B cell (primary cell): ENCODE results near the gene NAV2. TPM values are rescaled to one million over a fixed set of nuclear protein-coding genes. Genes with fewer than 3 reads are reported as not detected.

ENCODE experiments used
- ATAC-seq: fragments of 200-7000 bp; cut with Tn5 transposase; one replicate; pipeline ENCODE4 v1.10.0; 2021; ENCODE audit warnings: low read depth, mild to moderate bottlenecking, moderate number of reproducible peaks, moderate library complexity
- CTCF ChIA-PET: fragments of 350-600 bp; sonication (Branson Sonifier 250); formaldehyde crosslinking; loops from one replicate; lab custom pipeline; 2021; ENCODE audit warnings: antibody characterized with exemption, inconsistent platforms; lab: Charles Lee
- POLR2A ChIA-PET: fragments of 350-600 bp; sonication (Branson Sonifier 250); formaldehyde crosslinking; loops from one replicate; lab custom pipeline; 2021; ENCODE audit warnings: antibody characterized with exemption; lab: Charles Lee
- DNase-seq: peaks from one replicate; pipeline ENCODE4 v3.0.0; 2013
- H2AFZ ChIP-seq: 2 replicates; pipeline ENCODE4 v1.6.1; 2012; ENCODE audit warnings: mild to moderate bottlenecking, low read depth, low read length; ENCODE audit not compliant: insufficient read depth, poor library complexity, severe bottlenecking
- H3K27ac ChIP-seq, 2 donors: 1 replicate in 1 of 2; 2 replicates in 1 of 2; pipeline ENCODE4 v1.5.1; 2012 to 2013; ENCODE audit warnings: low read length in 2 of 2, mild to moderate bottlenecking in 2 of 2, moderate library complexity in 1 of 2
- H3K27me3 ChIP-seq, 4 experiments: fragments of 200-600 bp in 1 of 4; sonication (generic) in 1 of 4; replicated peaks in 1 of 4; 1 replicate in 2 of 4; 2 replicates in 2 of 4; pipeline versions ENCODE4 v1.6.1 to v1.7.0; 2013 to 2016; ENCODE audit warnings: low read length in 3 of 4, mild to moderate bottlenecking in 2 of 4, mixed read lengths in 1 of 4, moderate library complexity in 1 of 4; ENCODE audit not compliant: insufficient read depth in 4 of 4, control insufficient read depth in 3 of 4; ENCODE audit errors: control extremely low read depth in 1 of 4
- H3K36me3 ChIP-seq, 2 experiments: replicated peaks in 1 of 2; 1 replicate in 1 of 2; 2 replicates in 1 of 2; pipeline versions ENCODE4 v1.6.1 to v1.7.1; 2013; ENCODE audit warnings: low read length in 1 of 2; ENCODE audit not compliant: insufficient read depth in 2 of 2, control insufficient read depth in 1 of 2; ENCODE audit errors: control extremely low read depth in 1 of 2, extremely low read depth in 1 of 2
- H3K4me1 ChIP-seq, 2 donors: fragments of 200-600 bp in 1 of 2; sonication (generic) in 1 of 2; 1 replicate in 1 of 2; 2 replicates in 1 of 2; pipeline versions ENCODE4 v1.5.1 to v1.6.1; 2013 to 2017; ENCODE audit warnings: low read length in 2 of 2; ENCODE audit not compliant: control insufficient read depth in 2 of 2, insufficient read depth in 2 of 2
- H3K4me2 ChIP-seq: replicated peaks from 2 replicates; pipeline ENCODE3; 2012; ENCODE audit warnings: mild to moderate bottlenecking, low read depth, low read length; ENCODE audit not compliant: poor library complexity, severe bottlenecking
- H3K4me3 ChIP-seq, 5 experiments: fragments of 200-600 bp in 1 of 5; sonication (generic) in 1 of 5; 1 replicate in 3 of 5; 2 replicates in 2 of 5; pipeline versions ENCODE4 v1.5.1 to v1.7.0; 2011 to 2016; ENCODE audit warnings: low read length in 4 of 5, mild to moderate bottlenecking in 4 of 5, low read depth in 2 of 5, control low read depth in 1 of 5, moderate library complexity in 1 of 5; ENCODE audit not compliant: insufficient read depth in 1 of 5; ENCODE audit errors: control extremely low read depth in 1 of 5, extremely low read depth in 1 of 5
- H3K79me2 ChIP-seq: fragments of 200-600 bp; sonication (generic); one replicate; pipeline ENCODE4 v1.6.0; 2016; ENCODE audit warnings: low read length; ENCODE audit not compliant: control insufficient read depth, insufficient read depth
- H3K9ac ChIP-seq: fragments of 200-600 bp; sonication (generic); 2 replicates; pipeline ENCODE4 v1.6.1; 2017; ENCODE audit warnings: mild to moderate bottlenecking, low read length, moderate library complexity
- H3K9me3 ChIP-seq, 3 donors: one replicate each; pipeline versions ENCODE4 v1.6.1 to v1.7.1; 2013; ENCODE audit warnings: low read length in 2 of 3; ENCODE audit not compliant: control insufficient read depth in 2 of 3, insufficient read depth in 1 of 3; ENCODE audit errors: control extremely low read depth in 1 of 3
- H4K20me1 ChIP-seq: 2 replicates; pipeline ENCODE4 v1.6.0; 2012; ENCODE audit warnings: mild to moderate bottlenecking, low read length; ENCODE audit not compliant: insufficient read depth, control insufficient read depth, poor library complexity, severe bottlenecking
- H3K27ac Mint-ChIP-seq: one replicate; pipeline ENCODE4 v1.8.0; 2021; ENCODE audit warnings: mixed read lengths
- H3K27me3 Mint-ChIP-seq: one replicate; pipeline ENCODE4 v1.8.0; 2021; ENCODE audit warnings: mixed read lengths
- H3K4me1 Mint-ChIP-seq: one replicate; pipeline ENCODE4 v1.8.0; 2021; ENCODE audit warnings: mixed read lengths
- H3K4me3 Mint-ChIP-seq: one replicate; pipeline ENCODE4 v1.8.0; 2021; ENCODE audit warnings: mixed read lengths
- H3K9me3 Mint-ChIP-seq: one replicate; pipeline ENCODE4 v1.8.0; 2022; ENCODE audit warnings: mixed read lengths; ENCODE audit not compliant: insufficient read depth
- EZH2 ChIP-seq: IDR thresholded peaks from 2 replicates; pipeline ENCODE4 v1.6.1; 2012; ENCODE audit warnings: borderline replicate concordance, low read depth, mild to moderate bottlenecking, moderate library complexity, low read length; ENCODE audit not compliant: insufficient read depth, poor library complexity, severe bottlenecking
- WGBS: methylation state at CpG from one replicate; pipeline ENCODE4 v1.1.5; 2013; ENCODE audit warnings: missing lambda C conversion rate; ENCODE audit not compliant: insufficient coverage; 5-methylcytosine and 5-hydroxymethylcytosine counted together
- intact Hi-C: fragments of 100-400 bp; cut with micrococcal nuclease; formaldehyde crosslinking; loops from one replicate; pipeline ENCODE4 v1.10.0; 2022
- polyA plus RNA-seq: library from polyadenylated mRNA; depleted of rRNA; stranded (reverse); fragments of >200 nt; gene quantifications from 2 replicates; pipeline ENCODE4 v1.2.3, GENCODE V29; 2012
- total RNA-seq, 2 donors: library from RNA; stranded (reverse); fragments of 120-200 nt in 1 of 2; gene quantifications; 1 replicate in 1 of 2; 2 replicates in 1 of 2; pipeline versions ENCODE4 v1.2.3 to v1.2.4, GENCODE V29; 2013 to 2022
- TF ChIP-seq, protein P1 (sequence below): fragments of 200-600 bp; IDR thresholded peaks from one replicate; pipeline ENCODE4 v1.8.0; 2022; ENCODE audit warnings: antibody characterized with exemption, mild to moderate bottlenecking

The NAV2 gene
- total and polyA plus RNA-seq, 2 donors (not counting 1 experiment from before 2014, with no cell fraction given) = 0.82 to 22.2 TPM

DNA sequence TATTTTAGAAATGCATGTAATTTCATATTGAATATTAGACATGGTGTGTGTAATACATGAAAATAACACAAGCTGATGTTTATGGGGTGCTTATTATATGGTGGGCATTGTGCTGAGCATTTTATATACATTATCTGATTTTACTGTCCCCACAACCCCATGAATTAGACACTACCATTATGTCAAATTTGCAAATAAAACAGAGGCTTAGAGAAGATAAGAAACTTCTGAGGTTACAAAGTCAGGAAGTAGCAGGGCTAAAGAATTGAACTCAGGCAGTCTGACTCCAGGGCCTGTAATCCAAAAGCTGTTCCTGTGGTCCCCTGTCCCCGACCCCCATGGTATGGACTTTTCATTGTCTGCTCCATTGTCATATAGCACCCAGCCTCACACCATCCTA is 49.4 kb upstream of the NAV2 start:
- Histone ChIP-seq H3K79me2 (no peaks in the 10 kb centered on the region), H3K4me1 (no peaks in the 10 kb centered on the region), H3K36me3 (no peaks in the 10 kb centered on the region), H3K27me3 (peaks cover 0 to 6% (median 0%) of the 10 kb centered on the region in 4 experiments), H3K9me3 (no peaks in the 10 kb centered on the region), H2AFZ (no peak overlapping the region), H3K9ac (no peak overlapping the region), H3K27ac (no peak overlapping the region), H3K4me3 (no peak overlapping the region), H3K4me2 (no peak overlapping the region), H4K20me1 (no peaks in the 10 kb centered on the region)
- ChIA-PET POLR2A (no interaction called here), CTCF (no interaction called here)
- Mint-ChIP-seq H3K27me3 (peaks cover 4% of the 10 kb centered on the region), H3K4me3 (no peak overlapping the region), H3K9me3 (no peaks in the 10 kb centered on the region), H3K4me1 (no peaks in the 10 kb centered on the region), H3K27ac (no peak overlapping the region)
- WGBS = 18% methylated on average over 1 of the region's 1 CpG
- ATAC-seq (no peak), DNase-seq (no peak)
- TF ChIP-seq, protein P1, sequence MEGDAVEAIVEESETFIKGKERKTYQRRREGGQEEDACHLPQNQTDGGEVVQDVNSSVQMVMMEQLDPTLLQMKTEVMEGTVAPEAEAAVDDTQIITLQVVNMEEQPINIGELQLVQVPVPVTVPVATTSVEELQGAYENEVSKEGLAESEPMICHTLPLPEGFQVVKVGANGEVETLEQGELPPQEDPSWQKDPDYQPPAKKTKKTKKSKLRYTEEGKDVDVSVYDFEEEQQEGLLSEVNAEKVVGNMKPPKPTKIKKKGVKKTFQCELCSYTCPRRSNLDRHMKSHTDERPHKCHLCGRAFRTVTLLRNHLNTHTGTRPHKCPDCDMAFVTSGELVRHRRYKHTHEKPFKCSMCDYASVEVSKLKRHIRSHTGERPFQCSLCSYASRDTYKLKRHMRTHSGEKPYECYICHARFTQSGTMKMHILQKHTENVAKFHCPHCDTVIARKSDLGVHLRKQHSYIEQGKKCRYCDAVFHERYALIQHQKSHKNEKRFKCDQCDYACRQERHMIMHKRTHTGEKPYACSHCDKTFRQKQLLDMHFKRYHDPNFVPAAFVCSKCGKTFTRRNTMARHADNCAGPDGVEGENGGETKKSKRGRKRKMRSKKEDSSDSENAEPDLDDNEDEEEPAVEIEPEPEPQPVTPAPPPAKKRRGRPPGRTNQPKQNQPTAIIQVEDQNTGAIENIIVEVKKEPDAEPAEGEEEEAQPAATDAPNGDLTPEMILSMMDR = no peak
- TF ChIP-seq EZH2 = no peak
- intact Hi-C loops = no loop called here

DNA sequence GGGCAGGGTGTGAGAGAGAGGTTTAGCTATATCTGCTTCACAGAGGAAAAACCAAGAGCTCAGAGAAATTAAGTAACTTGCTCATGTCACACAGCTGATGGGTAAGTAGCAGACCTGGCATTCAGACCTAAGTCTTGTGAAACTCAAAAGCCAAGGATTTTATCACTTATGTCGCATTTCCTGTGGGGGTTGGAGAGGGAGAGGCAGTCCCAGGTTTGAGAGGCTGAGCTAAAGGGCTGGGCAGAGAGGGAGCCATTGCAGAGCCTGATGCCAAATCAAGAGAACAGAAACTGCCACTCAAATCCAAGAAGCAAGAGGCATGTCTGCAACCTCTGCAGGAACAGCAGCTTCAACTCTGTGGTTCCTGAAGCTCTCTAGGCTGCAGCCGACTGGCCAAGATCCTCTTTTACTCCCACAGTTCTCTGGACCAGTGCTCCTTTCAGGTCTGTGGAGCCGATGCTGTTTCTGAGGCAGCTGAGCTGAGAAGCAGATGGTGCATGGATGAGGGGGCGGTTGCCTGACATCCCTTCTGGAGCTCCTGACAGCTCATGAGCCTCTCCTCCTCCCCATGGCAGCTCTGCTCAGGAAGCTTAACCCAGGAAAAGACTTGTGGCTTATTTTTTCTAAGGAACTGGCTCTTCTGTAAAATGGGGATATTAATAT is 47.6 kb upstream of the NAV2 start:
- DNase-seq (no peak), ATAC-seq (no peak)
- no peaks in the 10 kb centered on the region for H3K4me1 Mint-ChIP-seq
- H3K27me3 ChIP-seq = peaks cover 0 to 6% (median 0%) of the 10 kb centered on the region in 4 experiments
- intact Hi-C loops = no loop called here
- peaks cover 4% of the 10 kb centered on the region for H3K27me3 Mint-ChIP-seq
- H3K9ac ChIP-seq = no peak overlapping the region
- no peak overlapping the region for H3K4me2 ChIP-seq
- CTCF ChIA-PET = no interaction called here
- POLR2A ChIA-PET = no interaction called here
- no peak overlapping the region for H3K27ac ChIP-seq
- H3K36me3 ChIP-seq = no peaks in the 10 kb centered on the region
- no peaks in the 10 kb centered on the region for H3K79me2 ChIP-seq
- no peaks in the 10 kb centered on the region for H3K9me3 Mint-ChIP-seq
- H3K9me3 ChIP-seq = no peaks in the 10 kb centered on the region
- WGBS = 34% methylated on average over 3 of the region's 4 CpGs
- no peak overlapping the region for H3K4me3 ChIP-seq
- H3K27ac Mint-ChIP-seq = no peak overlapping the region
- no peak for TF ChIP-seq EZH2
- TF ChIP-seq, protein P1 = no peak
- H3K4me1 ChIP-seq = no peaks in the 10 kb centered on the region
- no peak overlapping the region for H3K4me3 Mint-ChIP-seq
- no peak overlapping the region for H2AFZ ChIP-seq
- H4K20me1 ChIP-seq = no peaks in the 10 kb centered on the region
